ENCODE measurements around the gene MCAM.

MCAM gene

GRCh38 chr11:119316016-119316728 lies 758 bp downstream of the MCAM start:
- Histone ChIP-seq H3K27ac (no peak overlapping the region), H3K4me3 (ENCODE audit: low read depth, low read length) (peak overlapping the region; percentile 56), H3K27me3 (ENCODE audit: insufficient read depth, low read depth, severe bottlenecking) (peaks cover 13% of the 10 kb centered on the region), H3K9me3 (ENCODE audit: severe bottlenecking) (no peaks in the 10 kb centered on the region), H3K36me3 (no peaks in the 10 kb centered on the region)
- no peak for DNase-seq
- TF ChIP-seq CTCF (IDR thresholded peaks at IDR 0.05; ENCODE audit: low read depth, low read length), result no peak

DNA sequence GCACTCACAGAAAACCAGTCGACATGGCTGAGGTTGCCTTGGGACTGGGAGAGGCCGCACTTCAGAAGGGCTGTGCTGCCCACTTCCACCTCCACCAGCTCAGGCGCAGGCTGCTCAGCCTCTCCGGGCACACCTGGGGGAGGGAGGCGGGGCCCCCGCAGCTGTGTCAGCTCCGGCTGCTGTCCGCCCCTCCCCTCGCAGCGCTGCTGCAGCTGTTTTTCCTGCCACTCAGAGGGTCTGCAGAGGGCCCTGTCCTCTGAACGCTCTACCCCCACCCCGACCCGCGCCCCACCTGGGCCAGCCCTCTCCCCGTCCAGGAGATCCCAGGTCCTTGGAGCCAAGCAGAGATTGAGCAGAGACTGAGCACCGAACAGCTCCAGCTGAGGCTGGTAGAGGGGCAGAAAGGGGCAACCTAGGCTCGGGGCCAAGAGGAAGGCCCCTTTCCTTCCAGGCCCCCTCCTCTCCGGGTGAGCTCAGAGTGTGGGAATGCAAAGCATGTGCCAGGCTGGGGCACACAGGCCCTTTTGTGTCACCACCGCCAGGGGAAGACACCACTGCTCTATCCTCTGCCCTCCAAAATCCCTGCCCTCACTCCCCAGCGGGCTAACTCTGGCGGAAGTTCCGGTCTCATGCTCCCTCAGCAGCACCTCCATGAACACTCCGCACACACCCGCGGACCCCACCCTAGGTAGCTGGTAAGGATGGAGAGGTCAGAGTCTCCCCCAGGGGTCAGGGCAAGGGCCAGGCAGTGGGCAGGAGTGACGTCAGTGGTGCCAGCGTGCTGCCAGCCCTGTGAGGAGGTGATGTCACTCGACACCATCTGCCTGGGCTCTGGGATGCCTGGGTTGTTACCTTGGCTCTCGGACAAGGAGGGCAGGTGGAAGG lies 1.6 kb downstream of the MCAM start:
- no peaks in the 10 kb centered on the region for H3K9me3 ChIP-seq (ENCODE audit: severe bottlenecking)
- no peaks in the 10 kb centered on the region for H3K36me3 ChIP-seq
- no peak overlapping the region for H3K4me3 ChIP-seq (ENCODE audit: low read depth, low read length)
- peaks cover 13% of the 10 kb centered on the region for H3K27me3 ChIP-seq (ENCODE audit: insufficient read depth, low read depth, severe bottlenecking)
- H3K27ac ChIP-seq, result no peak overlapping the region
- no peak for DNase-seq
- no peak for TF ChIP-seq CTCF (IDR thresholded peaks at IDR 0.05; ENCODE audit: low read depth, low read length)

DNA sequence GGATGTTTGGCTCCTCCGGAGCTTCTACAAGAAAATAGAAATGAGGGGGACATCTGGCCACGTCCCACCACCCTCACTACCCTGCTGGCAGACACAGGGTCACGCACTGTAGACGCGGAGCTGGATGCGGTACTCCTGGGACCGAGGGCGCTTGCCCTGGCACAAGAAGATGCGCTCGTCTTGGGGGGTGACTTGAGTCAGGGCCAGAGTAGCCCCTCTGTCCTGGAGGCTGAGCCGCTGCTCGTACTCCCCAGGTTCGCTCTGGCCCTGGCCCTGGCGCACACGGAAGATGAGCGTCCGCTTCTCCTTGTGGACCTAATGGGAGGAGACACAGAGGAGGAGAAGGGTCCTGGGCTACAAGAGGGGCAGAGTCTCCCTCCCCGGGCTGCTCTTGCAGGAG lies 2.2 kb downstream of the MCAM start:
- no peak overlapping the region for H3K4me3 ChIP-seq (ENCODE audit: low read depth, low read length)
- H3K27me3 ChIP-seq (ENCODE audit: insufficient read depth, low read depth, severe bottlenecking), result peaks cover 13% of the 10 kb centered on the region
- no peaks in the 10 kb centered on the region for H3K36me3 ChIP-seq
- TF ChIP-seq CTCF (IDR thresholded peaks at IDR 0.05; ENCODE audit: low read depth, low read length), result no peak
- H3K27ac ChIP-seq, result no peak overlapping the region
- no peaks in the 10 kb centered on the region for H3K9me3 ChIP-seq (ENCODE audit: severe bottlenecking)
- DNase-seq, result no peak

- H3K27me3 ChIP-seq (ENCODE audit: insufficient read depth, low read depth, severe bottlenecking), result peaks cover 1% of the 10 kb centered on the region
- H3K9me3 ChIP-seq (ENCODE audit: severe bottlenecking), result no peaks in the 10 kb centered on the region
- no peak overlapping the region for H3K4me3 ChIP-seq (ENCODE audit: low read depth, low read length)
- no peak for DNase-seq
- no peak overlapping the region for H3K27ac ChIP-seq
- peaks cover 3% of the 10 kb centered on the region; the same call in 1 of the 2 replicates for H3K36me3 ChIP-seq
- TF ChIP-seq CTCF (IDR thresholded peaks at IDR 0.05; ENCODE audit: low read depth, low read length), result no peak
These were observed 6.3 kb downstream of the MCAM start for GRCh38 chr11:119310682-119311052.

GRCh38 chr11:119309953-119310681 lies 6.8 kb downstream of the MCAM start:
- TF ChIP-seq CTCF (IDR thresholded peaks at IDR 0.05; ENCODE audit: low read depth, low read length), result no peak
- Histone ChIP-seq H3K9me3 (ENCODE audit: severe bottlenecking) (no peaks in the 10 kb centered on the region), H3K27ac (no peak overlapping the region), H3K36me3 (peaks cover 3% of the 10 kb centered on the region; the same call in 1 of the 2 replicates), H3K4me3 (ENCODE audit: low read depth, low read length) (no peak overlapping the region), H3K27me3 (ENCODE audit: insufficient read depth, low read depth, severe bottlenecking) (no peaks in the 10 kb centered on the region)
- DNase-seq, result no peak

Measured in WERI-Rb-1 (cell line).